ENCODE measurements around the gene CFH.
A peak's percentile ranks its signal among the peaks of the same experiment; 100 is the strongest.
"Not testable (repeated sequence)": the region's sequence is repeated elsewhere in the genome, so short reads cannot be mapped to it uniquely, and the experiment has no call there.

Gene CFH

DNA sequence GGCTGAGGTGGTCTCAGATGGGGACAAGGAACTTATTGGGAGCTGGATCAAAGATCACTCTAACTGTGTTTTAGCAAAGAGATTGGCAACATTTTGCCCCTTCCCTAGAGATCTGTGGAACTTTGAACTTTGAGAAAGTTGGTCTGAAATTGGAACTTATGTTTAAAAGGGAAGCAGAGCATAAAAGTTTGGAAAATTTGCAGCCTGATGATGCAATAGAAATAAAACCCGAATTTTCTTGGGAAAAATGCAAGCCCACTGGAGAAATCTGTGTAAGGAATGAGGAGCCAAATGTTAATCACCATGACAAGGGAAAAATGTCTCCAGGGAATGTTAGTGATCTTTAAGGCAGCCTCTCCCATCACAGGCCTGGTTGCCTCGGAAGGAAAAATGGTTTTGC lies 17.2 kb downstream of the CFH start:
- no peak for DNase-seq (ENCODE audit: low spot score)

GRCh38 chr1:196669693-196670092 lies 17.9 kb downstream of the CFH start:
- no peak for DNase-seq (ENCODE audit: low spot score)

- no peak for DNase-seq (ENCODE audit: low spot score)
These were observed 23.1 kb downstream of the CFH start for GRCh38 chr1:196674908-196675307.

- no peak for DNase-seq (ENCODE audit: low spot score)
These were observed 26.1 kb downstream of the CFH start for GRCh38 chr1:196677781-196678509.

DNA sequence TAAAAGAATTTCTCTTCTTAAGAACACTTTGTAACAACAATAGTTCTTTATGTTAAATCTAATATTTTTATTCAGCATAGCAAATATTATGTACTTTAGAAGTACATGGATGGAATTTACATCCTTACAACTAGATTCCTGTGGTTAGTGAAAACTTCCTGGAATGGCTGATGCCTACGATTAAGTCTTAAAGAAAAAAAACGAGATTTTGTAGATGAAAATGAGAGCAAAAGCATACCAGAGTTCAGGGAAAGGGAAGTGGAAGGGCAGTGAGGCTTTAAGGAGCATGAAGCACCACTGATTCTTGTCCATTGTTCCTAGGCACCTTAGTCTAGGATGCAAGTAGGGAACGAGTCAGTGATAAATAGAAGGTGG lies 26.7 kb downstream of the CFH start:
- DNase-seq (ENCODE audit: low spot score) = no peak

DNA sequence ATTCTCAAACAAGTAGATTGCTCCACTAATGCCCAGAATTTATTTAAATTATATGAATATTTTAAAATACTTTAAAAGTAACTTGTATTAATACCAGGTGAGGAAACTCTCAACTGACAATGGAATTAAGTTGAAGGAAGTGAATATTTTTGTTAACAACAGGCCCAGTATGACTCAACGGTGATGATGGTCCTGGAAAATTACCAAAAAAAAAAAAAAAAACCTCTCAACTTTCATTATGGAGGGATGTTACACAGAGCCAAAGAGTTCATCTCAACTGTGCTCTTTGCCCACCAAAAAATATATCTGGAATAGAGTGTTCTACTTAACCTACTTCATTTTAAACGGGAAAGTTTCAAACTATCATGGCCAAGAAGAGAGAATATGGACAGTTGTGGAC lies 28.3 kb downstream of the CFH start:
- DNase-seq (ENCODE audit: low spot score) = peak; percentile 5

GRCh38 chr1:196684476-196684875 lies 32.6 kb downstream of the CFH start:
- no peak for DNase-seq (ENCODE audit: low spot score)

- no peak for DNase-seq (ENCODE audit: low spot score)
These were observed 33.7 kb downstream of the CFH start for GRCh38 chr1:196685506-196685905.

- no peak for DNase-seq (ENCODE audit: low spot score)
These were observed 37.2 kb downstream of the CFH start for GRCh38 chr1:196689001-196689400.

DNA sequence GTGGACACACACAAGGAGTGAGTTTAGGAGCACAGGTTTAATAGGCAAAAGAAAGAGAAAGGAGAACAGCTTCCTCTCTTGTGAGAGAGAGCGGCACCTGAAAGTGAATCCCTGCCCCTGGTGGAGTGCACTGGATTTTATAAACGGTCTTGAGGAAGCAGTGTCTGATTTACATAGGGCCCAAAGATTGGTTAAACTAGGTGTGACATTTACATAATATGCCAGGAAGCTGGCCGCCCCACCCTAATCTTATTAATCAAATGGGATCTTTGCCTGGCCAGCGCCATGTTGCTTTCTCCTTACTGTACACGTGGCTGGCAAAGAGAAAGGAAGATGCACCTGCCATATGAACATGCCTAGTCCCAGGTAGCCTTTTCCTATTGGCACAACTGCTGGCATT lies 38.7 kb downstream of the CFH start:
- DNase-seq (ENCODE audit: low spot score) = no peak

DNA sequence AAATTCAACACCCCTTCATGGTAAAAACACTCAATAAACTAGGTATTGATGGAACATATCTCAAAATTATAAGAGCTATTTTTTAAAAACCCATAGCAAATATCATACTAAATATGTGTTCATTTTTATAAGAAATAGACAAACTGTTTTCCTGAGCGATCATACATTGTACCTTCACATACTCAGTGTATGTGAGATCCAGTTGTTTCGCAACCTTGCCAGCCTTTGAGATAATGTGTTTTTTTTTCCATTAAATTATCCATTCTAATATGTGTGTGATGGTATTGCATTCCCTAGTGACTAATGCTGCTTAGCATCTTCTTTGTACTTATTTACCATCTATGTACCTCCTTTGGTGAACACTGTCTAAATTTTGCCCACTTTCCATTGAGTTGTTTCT lies 47.1 kb downstream of the CFH start:
- no peak for DNase-seq (ENCODE audit: low spot score)

- DNase-seq (ENCODE audit: low spot score) = no peak
These were observed 49.3 kb downstream of the CFH start for GRCh38 chr1:196701144-196701543.

- not testable (repeated sequence) for DNase-seq (ENCODE audit: low spot score)
These were observed 58.0 kb downstream of the CFH start for GRCh38 chr1:196709892-196710291.

- DNase-seq (ENCODE audit: low spot score) = no peak
These were observed 66.0 kb downstream of the CFH start for GRCh38 chr1:196717868-196718267.

DNA sequence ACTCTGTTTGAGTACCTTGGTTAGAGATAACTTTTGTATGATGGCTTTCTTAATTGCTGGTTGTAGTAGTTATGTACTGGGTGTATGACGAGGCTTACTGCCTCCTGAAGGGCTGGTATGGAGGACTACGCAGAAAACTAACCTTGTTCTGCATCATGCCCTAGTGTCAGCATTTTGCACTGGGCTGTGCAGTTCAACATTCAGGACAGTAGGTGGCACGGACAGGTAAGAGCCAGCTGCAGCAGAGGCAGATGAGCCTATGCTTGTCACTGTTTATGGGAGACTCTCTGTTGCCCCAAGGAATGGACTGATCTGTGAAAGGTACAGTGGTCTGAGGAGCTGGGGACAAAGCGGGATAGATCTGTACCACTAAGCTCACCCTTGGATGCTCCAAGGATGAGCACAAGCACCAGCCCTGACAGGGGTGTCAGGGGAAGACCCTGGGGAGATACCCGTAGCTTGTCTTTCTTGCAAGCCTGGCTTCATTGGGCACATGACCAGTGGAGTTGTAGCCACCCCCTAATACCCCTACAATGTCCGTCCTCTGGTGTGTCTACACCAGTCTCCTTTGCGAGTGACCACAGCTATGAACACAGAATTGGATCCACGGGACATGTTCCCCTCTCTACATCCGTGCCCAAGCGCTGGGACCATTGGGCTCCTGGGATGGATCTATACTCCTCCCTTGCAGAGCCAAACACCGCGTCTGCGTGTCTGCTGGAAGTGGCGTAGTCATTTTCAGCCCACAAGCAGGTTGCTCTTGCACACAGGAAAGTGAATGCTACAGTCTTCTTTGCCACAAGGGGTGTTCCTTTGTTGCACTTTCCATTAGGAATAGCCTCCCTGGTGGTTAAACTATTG lies 71.7 kb downstream of the CFH start:
- peak; percentile 38 for DNase-seq (ENCODE audit: low spot score)

DNA sequence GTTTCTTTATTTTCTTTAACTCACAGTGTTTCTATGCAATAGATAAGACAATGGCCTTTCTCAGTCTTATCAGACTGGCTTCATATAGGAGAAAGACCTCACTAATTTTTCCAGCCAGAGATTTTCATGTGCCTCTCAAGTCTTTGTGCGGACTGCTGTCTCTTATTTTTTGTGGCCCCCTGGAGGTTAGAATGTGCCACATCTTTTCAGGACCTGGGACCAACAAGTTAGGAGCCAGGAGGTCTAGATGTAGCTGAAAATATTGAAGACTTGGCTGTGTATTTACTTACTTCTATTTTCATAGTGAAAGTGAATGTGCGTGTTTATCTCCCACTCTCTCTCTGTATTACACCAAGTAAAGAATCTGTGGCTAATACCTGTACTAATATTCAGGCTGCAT lies 80.7 kb downstream of the CFH start:
- DNase-seq (ENCODE audit: low spot score) = no peak

DNA sequence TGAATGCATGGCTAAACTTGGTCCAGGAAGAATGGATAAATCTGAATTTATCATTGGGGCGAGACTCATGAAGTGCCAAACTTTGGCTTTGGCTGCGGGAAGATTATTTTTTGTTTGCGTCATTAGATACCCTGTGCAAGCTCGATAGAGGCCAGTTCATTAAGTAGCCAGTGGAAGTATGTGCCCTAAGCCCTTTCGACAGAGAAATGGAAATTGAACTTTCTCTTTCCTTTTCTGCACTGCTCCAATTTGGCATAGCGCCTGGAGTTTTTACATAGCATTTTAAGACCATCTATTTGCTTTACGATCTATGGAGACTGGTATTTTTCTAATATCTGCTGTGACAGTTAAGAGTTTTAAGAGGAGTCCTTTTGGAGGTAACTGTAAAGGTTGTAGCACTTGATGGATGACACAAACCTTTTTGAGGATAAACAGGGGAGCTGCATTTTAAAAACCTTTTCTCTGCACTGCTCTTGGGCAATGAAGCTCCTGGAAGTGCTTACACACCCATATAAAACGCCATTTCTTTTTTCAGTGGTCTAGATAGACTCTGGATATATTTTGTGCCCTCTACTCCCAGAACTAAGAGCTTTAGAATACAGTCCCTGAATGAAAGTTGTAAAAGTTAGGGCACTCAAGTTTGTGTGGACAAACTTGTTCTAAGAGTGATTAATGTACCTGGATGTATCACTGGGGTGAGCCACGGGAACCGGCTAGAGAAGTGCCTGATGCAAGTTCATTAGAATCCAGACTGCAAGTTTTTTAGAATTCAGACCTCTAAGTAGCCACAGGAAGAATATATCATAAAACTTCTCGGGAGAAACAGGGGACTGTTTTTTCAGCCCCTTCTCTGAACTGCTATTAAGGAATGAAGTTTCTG lies 81.5 kb downstream of the CFH start:
- DNase-seq (ENCODE audit: low spot score) = no peak

- no peak for DNase-seq (ENCODE audit: low spot score)
These were observed 82.2 kb downstream of the CFH start for GRCh38 chr1:196734006-196734405.

DNA sequence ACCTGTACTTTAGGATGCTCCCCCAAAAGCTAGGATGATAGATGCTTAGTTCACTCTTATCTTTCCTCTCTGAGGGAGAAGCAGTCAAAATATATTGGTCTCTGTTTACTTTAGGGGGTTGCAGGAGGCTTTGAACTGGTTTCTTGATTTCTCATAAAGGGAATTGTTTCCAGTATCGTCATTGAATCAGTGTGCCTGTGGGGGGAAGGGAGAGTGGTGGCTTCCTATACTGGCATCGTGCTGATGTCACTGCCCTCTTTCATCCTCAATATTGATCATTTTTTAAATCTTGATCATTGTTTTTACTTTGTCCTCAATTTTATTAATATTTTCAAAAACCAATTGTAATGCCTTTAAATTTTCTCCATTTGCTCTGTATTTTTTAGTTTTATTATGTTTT lies 82.6 kb downstream of the CFH start:
- no peak for DNase-seq (ENCODE audit: low spot score)

GRCh38 chr1:196738730-196739129 lies 86.9 kb downstream of the CFH start:
- no peak for DNase-seq (ENCODE audit: low spot score)

DNA sequence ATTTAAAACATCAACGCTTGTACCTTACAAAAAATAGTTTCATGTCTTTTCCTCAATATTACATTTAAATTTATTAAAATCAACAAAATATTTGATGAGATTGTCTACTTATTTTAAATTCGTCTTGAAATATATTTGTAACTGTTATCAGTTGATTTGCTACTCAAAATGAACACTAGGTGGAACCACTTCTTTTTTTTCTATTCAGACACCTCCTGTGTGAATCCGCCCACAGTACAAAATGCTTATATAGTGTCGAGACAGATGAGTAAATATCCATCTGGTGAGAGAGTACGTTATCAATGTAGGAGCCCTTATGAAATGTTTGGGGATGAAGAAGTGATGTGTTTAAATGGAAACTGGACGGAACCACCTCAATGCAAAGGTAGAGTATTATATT lies 91.4 kb downstream of the CFH start:
- DNase-seq (ENCODE audit: low spot score) = not testable (repeated sequence)

DNA sequence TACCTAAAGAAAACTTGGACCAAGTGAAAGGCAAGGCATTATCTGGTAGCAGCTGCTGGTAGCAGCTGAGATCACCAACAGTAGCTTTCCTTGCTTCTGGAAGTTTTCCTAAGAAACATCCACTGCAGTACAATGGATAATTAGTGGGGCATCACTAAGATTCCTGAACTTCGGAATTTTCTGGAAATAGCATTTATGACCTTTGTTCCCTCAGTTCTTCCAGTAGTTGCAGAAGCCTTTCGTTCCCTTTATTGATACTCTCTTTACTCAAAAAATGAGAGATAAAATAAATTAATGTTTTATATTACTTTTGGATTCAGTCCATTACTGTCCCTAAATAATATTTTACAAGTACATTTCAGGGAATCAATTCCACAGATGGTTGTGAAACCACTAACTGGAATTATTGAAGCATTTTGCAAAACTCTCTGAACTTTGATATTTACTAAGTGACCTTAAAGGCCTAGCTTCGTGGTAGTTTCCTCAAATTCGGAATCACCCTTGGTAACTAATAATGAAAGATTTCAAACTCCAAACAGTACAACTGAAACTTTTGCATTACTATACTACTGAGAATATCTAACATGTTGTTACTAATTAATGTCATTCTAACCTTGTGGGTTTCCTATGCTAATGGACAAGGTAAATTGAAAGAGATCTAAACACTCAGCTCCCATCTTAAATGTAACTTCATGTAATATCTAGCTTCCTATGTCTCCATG lies 113.3 kb downstream of the CFH start:
- DNase-seq (ENCODE audit: low spot score) = not testable (repeated sequence)
